Measurements from ENCODE around the gene C1QC. TPM values are rescaled to one million over a fixed set of nuclear protein-coding genes. Genes with fewer than 3 reads are reported as not detected.

C1QC gene
- polyA plus RNA-seq, 1 experiment, result not detected

- TF ChIP-seq, protein P1, sequence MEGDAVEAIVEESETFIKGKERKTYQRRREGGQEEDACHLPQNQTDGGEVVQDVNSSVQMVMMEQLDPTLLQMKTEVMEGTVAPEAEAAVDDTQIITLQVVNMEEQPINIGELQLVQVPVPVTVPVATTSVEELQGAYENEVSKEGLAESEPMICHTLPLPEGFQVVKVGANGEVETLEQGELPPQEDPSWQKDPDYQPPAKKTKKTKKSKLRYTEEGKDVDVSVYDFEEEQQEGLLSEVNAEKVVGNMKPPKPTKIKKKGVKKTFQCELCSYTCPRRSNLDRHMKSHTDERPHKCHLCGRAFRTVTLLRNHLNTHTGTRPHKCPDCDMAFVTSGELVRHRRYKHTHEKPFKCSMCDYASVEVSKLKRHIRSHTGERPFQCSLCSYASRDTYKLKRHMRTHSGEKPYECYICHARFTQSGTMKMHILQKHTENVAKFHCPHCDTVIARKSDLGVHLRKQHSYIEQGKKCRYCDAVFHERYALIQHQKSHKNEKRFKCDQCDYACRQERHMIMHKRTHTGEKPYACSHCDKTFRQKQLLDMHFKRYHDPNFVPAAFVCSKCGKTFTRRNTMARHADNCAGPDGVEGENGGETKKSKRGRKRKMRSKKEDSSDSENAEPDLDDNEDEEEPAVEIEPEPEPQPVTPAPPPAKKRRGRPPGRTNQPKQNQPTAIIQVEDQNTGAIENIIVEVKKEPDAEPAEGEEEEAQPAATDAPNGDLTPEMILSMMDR (IDR thresholded peaks at IDR 0.05; ENCODE audit: insufficient read depth, low read depth, low read length), result no peak
- no peak for DNase-seq (ENCODE audit: low read depth)
- H3K27me3 ChIP-seq (ENCODE audit: control insufficient read depth, insufficient read depth, low read length), result peaks cover 7% of the 10 kb centered on the region
- ChIA-PET POLR2A (no interaction called here), CTCF (interaction anchor here (1.2 to 1.3 kb wide), 2 partner anchors 183 to 252 kb away, joined by 3 to 4 read pairs; no protein-coding TSS in a partner anchor)
- no peak overlapping the region for H3K4me3 ChIP-seq (ENCODE audit: low read depth, low read length)
- H3K36me3 ChIP-seq (ENCODE audit: control insufficient read depth, insufficient read depth, low read length), result no peaks in the 10 kb centered on the region
Measured at GRCh38 chr1:22677931-22678896, 34.8 kb downstream of the C1QC start.

DNA sequence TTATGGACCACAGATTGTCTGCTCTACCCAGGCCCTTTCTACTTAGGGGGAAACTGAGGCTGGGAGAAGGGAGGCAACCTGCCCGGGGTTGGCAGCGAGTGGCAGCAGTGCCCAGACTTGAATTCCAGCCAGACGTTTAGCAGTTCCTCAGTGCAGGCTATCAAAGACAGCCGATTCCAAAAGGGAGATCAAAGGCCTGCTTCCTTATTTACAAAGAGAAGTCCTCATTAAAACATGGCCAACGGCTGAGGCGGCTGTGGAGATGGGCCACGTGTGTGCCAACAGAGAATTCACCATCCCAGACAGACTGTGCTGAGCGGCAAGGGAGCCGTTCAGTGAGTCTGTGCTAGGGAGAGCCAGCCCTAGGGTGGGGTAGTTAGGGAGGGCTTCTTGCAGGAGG is 37.3 kb downstream of the C1QC start:
- CTCF ChIA-PET, result interaction anchor here (1.1 kb wide), 1 partner anchor 24 kb away, joined by 3 read pairs; no protein-coding TSS in a partner anchor
- TF ChIP-seq, protein P1 (IDR thresholded peaks at IDR 0.05; ENCODE audit: insufficient read depth, low read depth, low read length), result no peak
- Histone ChIP-seq H3K36me3 (ENCODE audit: control insufficient read depth, insufficient read depth, low read length) (no peaks in the 10 kb centered on the region), H3K4me3 (ENCODE audit: low read depth, low read length) (no peak overlapping the region), H3K27me3 (ENCODE audit: control insufficient read depth, insufficient read depth, low read length) (peaks cover 2% of the 10 kb centered on the region; the same call in 1 of the 2 replicates)
- DNase-seq (ENCODE audit: low read depth), result no peak
- POLR2A ChIA-PET, result no interaction called here

- H3K27me3 ChIP-seq (ENCODE audit: control insufficient read depth, insufficient read depth, low read length), result peaks cover 2% of the 10 kb centered on the region; the same call in 1 of the 2 replicates
- H3K36me3 ChIP-seq (ENCODE audit: control insufficient read depth, insufficient read depth, low read length), result no peaks in the 10 kb centered on the region
- CTCF ChIA-PET, result interaction anchor here (1.1 kb wide), 1 partner anchor 23 kb away, joined by 3 read pairs; no protein-coding TSS in a partner anchor
- TF ChIP-seq, protein P1 (IDR thresholded peaks at IDR 0.05; ENCODE audit: insufficient read depth, low read depth, low read length), result no peak
- H3K4me3 ChIP-seq (ENCODE audit: low read depth, low read length), result no peak overlapping the region
- DNase-seq (ENCODE audit: low read depth), result no peak
- POLR2A ChIA-PET, result no interaction called here
Measured at GRCh38 chr1:22681556-22682276, 38.3 kb downstream of the C1QC start.

DNA sequence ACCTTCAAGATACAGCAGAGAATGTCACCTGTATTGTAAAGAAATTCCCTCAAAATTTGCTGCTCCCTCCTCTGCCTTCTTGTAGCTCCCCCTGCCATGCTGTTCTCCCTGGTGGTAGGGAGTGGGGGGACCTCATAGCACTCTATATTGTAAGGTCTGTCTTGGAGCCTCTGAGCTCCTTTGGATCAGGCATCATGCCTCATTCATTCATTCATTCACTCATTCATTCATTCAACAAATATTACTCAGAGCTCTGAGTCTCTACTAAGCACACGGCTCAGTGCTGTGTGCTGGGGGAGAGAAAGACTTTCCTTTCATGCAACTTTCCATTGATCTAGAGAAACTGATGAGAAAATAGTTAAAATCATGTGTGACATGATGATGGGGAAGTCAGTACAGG is 40.1 kb downstream of the C1QC start:
- TF ChIP-seq, protein P1 (IDR thresholded peaks at IDR 0.05; ENCODE audit: insufficient read depth, low read depth, low read length), result no peak
- H3K36me3 ChIP-seq (ENCODE audit: control insufficient read depth, insufficient read depth, low read length), result no peaks in the 10 kb centered on the region
- DNase-seq (ENCODE audit: low read depth), result no peak
- H3K27me3 ChIP-seq (ENCODE audit: control insufficient read depth, insufficient read depth, low read length), result peaks cover 2% of the 10 kb centered on the region; the same call in 1 of the 2 replicates
- H3K4me3 ChIP-seq (ENCODE audit: low read depth, low read length), result no peak overlapping the region
- CTCF ChIA-PET, result interaction anchor here (1.0 to 1.3 kb wide), 3 partner anchors 9 to 263 kb away, joined by 3 to 4 read pairs (median 3); no protein-coding TSS in a partner anchor
- POLR2A ChIA-PET, result no interaction called here

All from BJ (cell line).